ENCODE data around the gene CCDC69.

CCDC69 gene

DNA sequence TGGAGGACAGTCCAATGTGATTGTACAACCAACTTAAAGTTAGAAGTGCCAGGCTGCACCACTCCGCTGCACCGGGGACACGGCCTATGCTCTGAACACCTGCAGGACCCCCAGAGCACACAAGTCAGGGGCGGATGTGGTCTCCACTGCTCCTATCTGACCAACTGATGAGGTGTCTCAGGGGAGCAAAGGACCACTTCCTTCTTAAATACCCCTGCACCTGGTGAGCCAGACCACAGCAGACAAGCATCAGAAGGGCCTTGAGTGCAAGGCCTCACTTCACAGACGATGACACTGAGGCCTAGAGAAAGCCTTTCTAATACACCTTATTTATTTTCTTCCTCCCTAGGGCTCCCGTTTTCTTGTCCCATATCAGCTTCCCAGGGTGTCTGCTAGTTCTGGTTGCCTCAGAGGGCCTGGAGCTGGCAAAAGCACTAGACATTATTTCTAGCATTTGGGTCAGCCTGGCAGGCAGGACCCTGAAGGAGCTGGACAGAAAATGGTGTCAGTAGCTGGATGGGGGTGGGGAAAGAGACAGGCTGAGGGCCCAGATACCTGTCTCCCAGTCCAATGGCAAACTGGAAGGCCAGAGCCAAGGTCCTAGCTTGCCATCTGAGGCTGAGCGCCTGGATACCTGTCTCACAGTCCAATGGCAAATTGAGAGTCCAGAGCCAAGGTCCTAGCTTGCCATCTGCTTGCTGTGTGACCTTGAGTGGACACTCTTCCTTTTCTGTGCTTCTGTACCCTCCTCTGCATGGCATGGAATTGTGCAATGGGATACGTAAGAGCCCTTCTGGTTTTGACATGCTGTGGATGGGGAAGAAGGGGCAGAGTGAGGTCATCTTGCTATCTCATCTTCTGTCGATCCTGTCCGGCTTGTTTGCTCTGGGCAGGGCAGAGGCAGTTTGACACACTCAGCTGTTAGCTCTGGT, 9.0 kb downstream of the CCDC69 start:
- H3K4me1 ChIP-seq = peaks cover 92 to 99% (median 98%) of the 10 kb centered on the region in 10 experiments
- peaks cover 0 to 7% (median 0%) of the 10 kb centered on the region in 11 experiments; a peak in 3 of 22 replicates for H4K20me1 ChIP-seq
- H3K36me3 ChIP-seq = peaks cover 0 to 49% (median 14%) of the 10 kb centered on the region in 11 experiments; a peak in 11 of 22 replicates
- H3K4me2 ChIP-seq = peak overlapping the region; percentile 86 to 99 (median 95)
- H3K4me3 ChIP-seq = peak overlapping the region in 8 of 10 experiments; percentile 35 to 57 (median 49); a peak in 15 of 20 replicates
- TF ChIP-seq Cebpa-rat (IDR thresholded peaks at IDR 0.05) = peak; percentile 62 to 92 (median 83)
- H3K27me3 ChIP-seq = no peaks in the 10 kb centered on the region
- H3K9me3 ChIP-seq (replicated peaks in 1 of 11) = no peaks in the 10 kb centered on the region
- H3K9ac ChIP-seq = peak overlapping the region; percentile 70 to 88 (median 83)
- peak overlapping the region; percentile 74 to 98 (median 93) for H3K27ac ChIP-seq

- TF ChIP-seq Cebpa-rat (IDR thresholded peaks at IDR 0.05) = peak in 8 of 11 experiments; percentile 28 to 86 (median 56); a peak in 11 of 22 replicates
- H3K27ac ChIP-seq = peak overlapping the region; percentile 76 to 98 (median 93)
- peak overlapping the region; percentile 77 to 88 (median 83) for H3K9ac ChIP-seq
- peaks cover 0 to 47% (median 14%) of the 10 kb centered on the region in 11 experiments; a peak in 11 of 22 replicates for H3K36me3 ChIP-seq
- H3K4me3 ChIP-seq = peak overlapping the region; percentile 35 to 62 (median 54); a peak in 19 of 20 replicates
- no peaks in the 10 kb centered on the region for H3K9me3 ChIP-seq (replicated peaks in 1 of 11)
- H3K4me2 ChIP-seq = peak overlapping the region; percentile 86 to 99 (median 95)
- peaks cover 90 to 99% (median 97%) of the 10 kb centered on the region in 10 experiments for H3K4me1 ChIP-seq
- no peaks in the 10 kb centered on the region for H3K27me3 ChIP-seq
- peaks cover 0 to 3% (median 0%) of the 10 kb centered on the region in 11 experiments; a peak in 2 of 22 replicates for H4K20me1 ChIP-seq
Observed at GRCh38 chr5:151213803-151214613, 9.9 kb downstream of the CCDC69 start.

GRCh38 chr5:151212406-151212798, 11.5 kb downstream of the CCDC69 start:
- Histone ChIP-seq H3K27ac (peak overlapping the region in 10 of 11 experiments; percentile 85 to 98 (median 94); a peak in 20 of 22 replicates), H3K4me3 (peak overlapping the region in 8 of 10 experiments; percentile 37 to 62 (median 54); a peak in 16 of 20 replicates), H3K4me1 (peaks cover 89 to 99% (median 97%) of the 10 kb centered on the region in 10 experiments), H3K9me3 (replicated peaks in 1 of 11) (no peaks in the 10 kb centered on the region), H3K36me3 (peaks cover 0 to 42% (median 11%) of the 10 kb centered on the region in 11 experiments; a peak in 11 of 22 replicates), H3K9ac (peak overlapping the region; percentile 36 to 88 (median 83); a peak in 19 of 22 replicates), H3K27me3 (no peaks in the 10 kb centered on the region), H4K20me1 (peaks cover 0 to 12% (median 0%) of the 10 kb centered on the region in 11 experiments; a peak in 3 of 22 replicates), H3K4me2 (peak overlapping the region; percentile 86 to 99 (median 95))
- TF ChIP-seq Cebpa-rat (IDR thresholded peaks at IDR 0.05) = no peak

GRCh38 chr5:151208481-151208914, 15.4 kb downstream of the CCDC69 start:
- Histone ChIP-seq H3K9me3 (replicated peaks in 1 of 11) (no peaks in the 10 kb centered on the region), H3K27me3 (no peaks in the 10 kb centered on the region), H3K4me3 (peak overlapping the region in 1 of 10 experiments; percentile 39; a peak in 1 of 20 replicates), H3K27ac (peak overlapping the region; percentile 4 to 79 (median 61)), H3K4me1 (peaks cover 53 to 84% (median 75%) of the 10 kb centered on the region in 10 experiments), H4K20me1 (peaks cover 0 to 25% (median 11%) of the 10 kb centered on the region in 11 experiments; a peak in 11 of 22 replicates), H3K36me3 (peaks cover 17 to 50% (median 26%) of the 10 kb centered on the region in 11 experiments), H3K9ac (peak overlapping the region in 8 of 11 experiments; percentile 2 to 56 (median 20); a peak in 9 of 22 replicates), H3K4me2 (peak overlapping the region; percentile 40 to 95 (median 66))
- no peak for TF ChIP-seq Cebpa-rat (IDR thresholded peaks at IDR 0.05)

DNA sequence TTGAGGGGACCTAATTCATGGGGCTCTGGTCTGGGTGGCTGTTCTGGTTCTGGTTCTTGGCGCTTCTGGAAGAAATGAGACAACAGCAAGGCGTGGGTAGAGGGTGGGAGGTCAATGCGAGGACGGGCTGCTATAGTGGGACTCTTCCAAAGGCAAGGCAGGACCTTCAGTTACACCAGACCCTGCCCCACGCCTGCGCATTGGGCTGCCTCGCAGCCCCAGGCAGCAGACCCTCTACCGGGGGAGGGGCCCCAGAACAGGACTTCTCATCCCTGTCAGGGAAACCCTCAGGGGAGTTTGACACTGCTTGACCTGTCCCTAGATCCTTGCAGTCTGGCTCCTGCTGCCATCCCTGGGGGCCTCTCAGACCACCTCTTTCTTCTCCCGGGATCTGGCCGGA, 18.5 kb downstream of the CCDC69 start:
- Histone ChIP-seq H4K20me1 (peaks cover 0 to 32% (median 16%) of the 10 kb centered on the region in 11 experiments; a peak in 13 of 22 replicates), H3K4me1 (peaks cover 33 to 65% (median 57%) of the 10 kb centered on the region in 10 experiments), H3K4me3 (no peak overlapping the region), H3K27me3 (no peaks in the 10 kb centered on the region), H3K4me2 (peak overlapping the region in 1 of 11 experiments; percentile 17; a peak in 1 of 22 replicates), H3K27ac (peak overlapping the region in 4 of 11 experiments; percentile 4 to 29 (median 14); a peak in 2 of 22 replicates), H3K9me3 (replicated peaks in 1 of 11) (no peaks in the 10 kb centered on the region), H3K9ac (no peak overlapping the region), H3K36me3 (peaks cover 44 to 76% (median 53%) of the 10 kb centered on the region in 11 experiments)
- TF ChIP-seq Cebpa-rat (IDR thresholded peaks at IDR 0.05) = no peak

DNA sequence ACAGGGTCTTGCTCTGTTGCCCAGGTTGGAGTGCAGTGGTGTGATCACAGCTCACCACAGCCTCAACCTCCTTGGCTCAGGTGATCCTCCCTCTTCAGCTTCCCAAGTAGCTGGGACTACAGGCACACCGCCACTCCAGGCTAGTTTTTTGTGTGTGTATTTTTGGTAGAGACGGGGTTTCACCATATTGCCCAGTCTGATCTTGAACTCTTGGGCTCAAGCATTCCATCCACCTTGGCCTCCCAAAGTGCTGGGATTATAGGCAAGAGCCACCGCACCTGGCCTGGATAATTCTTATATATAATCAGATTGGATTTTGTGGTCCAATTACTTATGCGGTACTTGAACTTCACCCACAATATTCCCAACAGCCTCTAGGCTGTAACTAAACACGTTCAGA, 19.8 kb downstream of the CCDC69 start:
- no peak for TF ChIP-seq Cebpa-rat (IDR thresholded peaks at IDR 0.05)
- Histone ChIP-seq H3K36me3 (peaks cover 58 to 79% (median 67%) of the 10 kb centered on the region in 11 experiments), H3K27ac (no peak overlapping the region), H3K9ac (no peak overlapping the region), H3K4me3 (no peak overlapping the region), H3K9me3 (replicated peaks in 1 of 11) (no peaks in the 10 kb centered on the region), H3K27me3 (no peaks in the 10 kb centered on the region), H3K4me2 (no peak overlapping the region), H4K20me1 (peaks cover 0 to 32% (median 13%) of the 10 kb centered on the region in 11 experiments; a peak in 13 of 22 replicates), H3K4me1 (peaks cover 25 to 51% (median 44%) of the 10 kb centered on the region in 10 experiments)

DNA sequence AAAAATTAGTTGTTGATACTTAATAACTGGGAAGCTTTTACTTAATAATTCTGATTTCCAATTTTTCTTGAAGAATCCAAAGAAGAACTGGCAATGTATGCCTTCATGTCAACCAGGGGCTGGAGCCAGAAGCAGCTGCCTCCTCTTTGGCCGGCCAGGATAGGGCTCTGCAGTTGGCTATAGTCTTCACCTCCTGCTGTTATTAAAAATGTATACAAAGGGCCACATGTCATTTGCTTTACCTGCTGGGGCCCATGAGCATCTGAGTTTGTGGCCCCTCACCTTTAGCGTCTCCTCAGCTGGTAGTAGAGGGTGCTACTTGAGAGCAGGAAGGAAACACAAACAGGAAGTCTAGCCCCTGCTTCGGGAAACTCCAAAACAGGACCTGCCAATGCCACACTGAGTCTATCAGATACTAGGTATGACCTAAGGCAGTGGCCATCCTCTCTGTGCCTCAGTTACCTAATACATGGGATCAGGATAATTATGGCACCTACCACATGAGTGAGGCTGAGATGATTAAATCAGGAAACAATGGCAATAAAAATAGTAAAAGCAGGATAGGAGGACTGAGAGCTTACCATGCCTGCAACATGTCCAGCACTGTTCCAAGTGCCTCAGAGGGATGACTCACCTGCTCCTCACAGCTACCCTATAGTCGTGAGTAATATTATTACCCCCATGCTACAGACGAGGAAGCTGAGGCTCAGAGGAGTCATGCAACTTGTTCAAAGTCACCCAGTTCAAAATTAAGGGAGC, 21.3 kb downstream of the CCDC69 start:
- H4K20me1 ChIP-seq = peaks cover 0 to 32% (median 14%) of the 10 kb centered on the region in 11 experiments; a peak in 13 of 22 replicates
- no peak for TF ChIP-seq Cebpa-rat (IDR thresholded peaks at IDR 0.05)
- peaks cover 10 to 36% (median 29%) of the 10 kb centered on the region in 10 experiments for H3K4me1 ChIP-seq
- no peaks in the 10 kb centered on the region for H3K9me3 ChIP-seq (replicated peaks in 1 of 11)
- H3K27ac ChIP-seq = peak overlapping the region in 1 of 11 experiments; percentile 4; a peak in 1 of 22 replicates
- no peaks in the 10 kb centered on the region for H3K27me3 ChIP-seq
- H3K36me3 ChIP-seq = peaks cover 73 to 85% (median 80%) of the 10 kb centered on the region in 11 experiments
- no peak overlapping the region for H3K9ac ChIP-seq
- H3K4me3 ChIP-seq = no peak overlapping the region; a peak in 1 of 20 replicates
- peak overlapping the region; percentile 20 to 71 (median 43); a peak in 20 of 22 replicates for H3K4me2 ChIP-seq

All from BLaER1 treated with 17β-estradiol and CSF1 and Interleukin-3, amounts not matched to agents 10 nM and 100 nM (cell line).